ENCODE measurements around the gene EFHB.

EFHB gene

GRCh38 chr3:19954676-19955075 lies 20.7 kb upstream of the EFHB start:
- Histone ChIP-seq H3K4me3 (ENCODE audit: low read length) (no peak overlapping the region), H3K4me1 (ENCODE audit: low read length) (no peaks in the 10 kb centered on the region; the same call in 1 of the 2 replicates), H3K27me3 (ENCODE audit: low read depth, low read length) (no peaks in the 10 kb centered on the region), H3K4me2 (ENCODE audit: low read length) (no peak overlapping the region), H3K27ac (ENCODE audit: low read length) (no peak overlapping the region), H4K20me1 (ENCODE audit: insufficient read depth, low read length) (peaks cover 34% of the 10 kb centered on the region), H2AFZ (ENCODE audit: low read depth, low read length) (no peak overlapping the region), H3K9ac (ENCODE audit: low read length) (no peak overlapping the region), H3K9me3 (ENCODE audit: insufficient read depth, low read length) (no peaks in the 10 kb centered on the region), H3K36me3 (replicated peaks; ENCODE audit: low read depth, low read length) (peaks cover 37% of the 10 kb centered on the region), H3K79me2 (ENCODE audit: low read length) (peaks cover 95% of the 10 kb centered on the region)
- no peak for TF ChIP-seq EZH2phosphoT487 (IDR thresholded peaks at IDR 0.05; ENCODE audit: low read depth)
- TF ChIP-seq, protein P1, sequence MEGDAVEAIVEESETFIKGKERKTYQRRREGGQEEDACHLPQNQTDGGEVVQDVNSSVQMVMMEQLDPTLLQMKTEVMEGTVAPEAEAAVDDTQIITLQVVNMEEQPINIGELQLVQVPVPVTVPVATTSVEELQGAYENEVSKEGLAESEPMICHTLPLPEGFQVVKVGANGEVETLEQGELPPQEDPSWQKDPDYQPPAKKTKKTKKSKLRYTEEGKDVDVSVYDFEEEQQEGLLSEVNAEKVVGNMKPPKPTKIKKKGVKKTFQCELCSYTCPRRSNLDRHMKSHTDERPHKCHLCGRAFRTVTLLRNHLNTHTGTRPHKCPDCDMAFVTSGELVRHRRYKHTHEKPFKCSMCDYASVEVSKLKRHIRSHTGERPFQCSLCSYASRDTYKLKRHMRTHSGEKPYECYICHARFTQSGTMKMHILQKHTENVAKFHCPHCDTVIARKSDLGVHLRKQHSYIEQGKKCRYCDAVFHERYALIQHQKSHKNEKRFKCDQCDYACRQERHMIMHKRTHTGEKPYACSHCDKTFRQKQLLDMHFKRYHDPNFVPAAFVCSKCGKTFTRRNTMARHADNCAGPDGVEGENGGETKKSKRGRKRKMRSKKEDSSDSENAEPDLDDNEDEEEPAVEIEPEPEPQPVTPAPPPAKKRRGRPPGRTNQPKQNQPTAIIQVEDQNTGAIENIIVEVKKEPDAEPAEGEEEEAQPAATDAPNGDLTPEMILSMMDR (IDR thresholded peaks at IDR 0.05; ENCODE audit: low read depth, low read length): no peak

- Histone ChIP-seq H3K4me2 (ENCODE audit: low read length) (no peak overlapping the region), H3K9ac (ENCODE audit: low read length) (no peak overlapping the region), H3K27ac (ENCODE audit: low read length) (no peak overlapping the region)
Observed at GRCh38 chr3:19950316-19950715, 16.3 kb upstream of the EFHB start.

DNA sequence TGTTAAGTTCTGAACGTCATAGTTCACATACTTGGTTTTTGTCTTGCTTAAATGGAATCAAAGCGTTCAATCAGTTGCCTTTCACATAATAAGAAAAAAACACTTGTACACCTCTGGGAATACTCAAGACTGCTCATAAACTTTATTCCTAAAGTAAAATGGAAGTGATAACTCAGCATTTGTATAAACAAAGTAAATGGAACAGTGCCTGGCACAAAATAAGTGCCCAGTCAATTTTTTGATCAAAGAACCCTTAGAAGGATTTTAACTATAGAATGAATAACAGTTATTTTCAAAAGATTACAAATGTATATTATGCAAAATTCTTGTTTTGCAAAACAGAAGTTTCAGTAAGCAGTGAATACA lies 14.2 kb upstream of the EFHB start:
- Histone ChIP-seq H3K36me3 (replicated peaks; ENCODE audit: low read depth, low read length) (peaks cover 21% of the 10 kb centered on the region), H3K4me2 (ENCODE audit: low read length) (peak overlapping the region; percentile 84), H3K4me3 (ENCODE audit: low read length) (peak overlapping the region; percentile 92), H3K27me3 (ENCODE audit: low read depth, low read length) (no peaks in the 10 kb centered on the region), H4K20me1 (ENCODE audit: insufficient read depth, low read length) (peaks cover 33% of the 10 kb centered on the region), H3K4me1 (ENCODE audit: low read length) (peaks cover 24% of the 10 kb centered on the region), H3K27ac (ENCODE audit: low read length) (peak overlapping the region; percentile 88), H3K9me3 (ENCODE audit: insufficient read depth, low read length) (no peaks in the 10 kb centered on the region), H2AFZ (ENCODE audit: low read depth, low read length) (no peak overlapping the region), H3K79me2 (ENCODE audit: low read length) (peaks cover 64% of the 10 kb centered on the region), H3K9ac (ENCODE audit: low read length) (peak overlapping the region; percentile 93)
- TF ChIP-seq EZH2phosphoT487 (IDR thresholded peaks at IDR 0.05; ENCODE audit: low read depth): no peak
- TF ChIP-seq, protein P1 (IDR thresholded peaks at IDR 0.05; ENCODE audit: low read depth, low read length): no peak

More at GRCh38 chr3:19950316-19950715, 16.3 kb upstream of the EFHB start:
- H3K27me3 ChIP-seq (ENCODE audit: low read depth, low read length): no peaks in the 10 kb centered on the region
- H3K9me3 ChIP-seq (ENCODE audit: insufficient read depth, low read length): no peaks in the 10 kb centered on the region
- H4K20me1 ChIP-seq (ENCODE audit: insufficient read depth, low read length): peaks cover 35% of the 10 kb centered on the region
- H3K36me3 ChIP-seq (replicated peaks; ENCODE audit: low read depth, low read length): peaks cover 33% of the 10 kb centered on the region
- peaks cover 85% of the 10 kb centered on the region for H3K79me2 ChIP-seq (ENCODE audit: low read length)
- peaks cover 24% of the 10 kb centered on the region for H3K4me1 ChIP-seq (ENCODE audit: low read length)
- no peak for TF ChIP-seq EZH2phosphoT487 (IDR thresholded peaks at IDR 0.05; ENCODE audit: low read depth)
- TF ChIP-seq, protein P1 (IDR thresholded peaks at IDR 0.05; ENCODE audit: low read depth, low read length): no peak
- H3K4me3 ChIP-seq (ENCODE audit: low read length): no peak overlapping the region
- no peak overlapping the region for H2AFZ ChIP-seq (ENCODE audit: low read depth, low read length)

- Histone ChIP-seq H3K27ac (ENCODE audit: low read length) (peak overlapping the region; percentile 88), H2AFZ (ENCODE audit: low read depth, low read length) (peak overlapping the region; percentile 10; the same call in 1 of the 2 replicates), H3K36me3 (replicated peaks; ENCODE audit: low read depth, low read length) (peaks cover 20% of the 10 kb centered on the region), H3K9me3 (ENCODE audit: insufficient read depth, low read length) (no peaks in the 10 kb centered on the region), H3K9ac (ENCODE audit: low read length) (peak overlapping the region; percentile 93), H3K79me2 (ENCODE audit: low read length) (peaks cover 59% of the 10 kb centered on the region), H3K27me3 (ENCODE audit: low read depth, low read length) (no peaks in the 10 kb centered on the region), H3K4me1 (ENCODE audit: low read length) (peaks cover 24% of the 10 kb centered on the region), H3K4me3 (ENCODE audit: low read length) (peak overlapping the region; percentile 92), H3K4me2 (ENCODE audit: low read length) (peak overlapping the region; percentile 84), H4K20me1 (ENCODE audit: insufficient read depth, low read length) (peaks cover 31% of the 10 kb centered on the region)
- TF ChIP-seq EZH2phosphoT487 (IDR thresholded peaks at IDR 0.05; ENCODE audit: low read depth): no peak
- TF ChIP-seq, protein P1 (IDR thresholded peaks at IDR 0.05; ENCODE audit: low read depth, low read length): no peak
Observed at GRCh38 chr3:19947549-19948225, 13.7 kb upstream of the EFHB start.

All from OCI-LY3 (cell line).